GM08714 (cell line): ENCODE data around the gene NUP62.

Source experiments
- H3K4me3 ChIP-seq: fragments of 200-500 bp; sonication (Bioruptor generic); 2 replicates; pipeline ENCODE4 v1.5.1; 2014; ENCODE audit warnings: mild to moderate bottlenecking, low read length, inconsistent platforms
- ZNF274 ChIP-seq: IDR thresholded peaks from 2 replicates; pipeline ENCODE4 v1.6.1; 2012; ENCODE audit warnings: mild to moderate bottlenecking, low read depth, low read length

The NUP62 gene

DNA sequence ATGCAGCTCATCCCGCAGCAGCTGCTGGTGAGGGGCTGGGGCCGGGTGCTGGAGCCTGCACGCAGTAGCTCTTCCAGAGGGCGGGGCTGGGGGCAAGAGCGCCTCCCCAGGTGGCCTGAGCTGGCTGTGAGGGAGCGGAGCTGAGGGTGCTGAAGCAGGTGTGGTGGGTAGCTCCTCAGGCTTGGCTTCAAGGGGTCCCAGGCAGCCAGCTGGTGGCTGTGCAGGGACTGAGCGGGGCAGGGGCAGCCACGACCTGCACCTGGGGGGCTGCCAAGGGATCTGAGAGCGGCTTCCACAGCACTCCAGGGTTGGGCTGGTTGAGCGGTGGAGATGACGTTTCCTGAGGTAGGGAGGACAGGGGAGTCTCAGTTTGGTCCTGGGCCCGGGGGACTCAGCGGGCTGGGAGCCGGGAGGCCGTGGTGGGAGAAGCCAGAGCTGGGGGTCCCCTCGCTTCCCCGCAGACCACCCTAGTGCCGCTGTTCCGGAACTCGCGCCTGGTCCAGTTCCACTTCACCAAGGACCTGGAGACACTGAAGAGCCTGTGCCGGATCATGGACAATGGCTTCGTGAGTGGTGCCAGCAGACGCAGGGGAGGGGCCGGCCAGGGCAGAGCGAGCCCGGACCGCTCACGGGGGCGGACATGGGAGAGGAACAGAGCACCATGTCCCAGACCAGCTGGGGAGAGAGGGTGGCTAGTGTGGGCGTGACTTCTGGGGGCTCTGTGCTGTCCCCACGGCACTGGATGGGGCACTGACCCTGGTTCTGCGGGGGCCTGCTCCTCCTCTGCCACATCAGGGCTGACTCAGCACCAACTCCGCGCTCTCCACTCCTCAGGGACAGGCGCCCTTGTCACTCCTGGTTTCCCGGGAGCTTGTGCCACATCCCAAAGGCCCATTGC lies 71.0 kb downstream of the NUP62 start:
- H3K4me3 ChIP-seq: no peak overlapping the region
- no peak for TF ChIP-seq ZNF274

DNA sequence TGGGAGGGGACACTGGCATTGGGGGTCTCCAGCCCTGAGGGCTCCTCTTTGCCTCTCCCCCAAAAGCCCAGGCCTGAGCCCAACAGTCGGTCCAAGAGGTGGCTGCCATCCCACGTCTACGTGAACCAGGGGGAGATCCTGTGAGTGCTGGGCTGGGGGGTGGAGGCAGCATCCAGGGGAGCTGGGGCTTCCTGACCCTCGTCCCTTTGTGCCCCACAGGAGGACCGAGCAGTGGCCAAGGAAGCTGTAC lies 71.5 kb downstream of the NUP62 start:
- TF ChIP-seq ZNF274: no peak
- H3K4me3 ChIP-seq: no peak overlapping the region

DNA sequence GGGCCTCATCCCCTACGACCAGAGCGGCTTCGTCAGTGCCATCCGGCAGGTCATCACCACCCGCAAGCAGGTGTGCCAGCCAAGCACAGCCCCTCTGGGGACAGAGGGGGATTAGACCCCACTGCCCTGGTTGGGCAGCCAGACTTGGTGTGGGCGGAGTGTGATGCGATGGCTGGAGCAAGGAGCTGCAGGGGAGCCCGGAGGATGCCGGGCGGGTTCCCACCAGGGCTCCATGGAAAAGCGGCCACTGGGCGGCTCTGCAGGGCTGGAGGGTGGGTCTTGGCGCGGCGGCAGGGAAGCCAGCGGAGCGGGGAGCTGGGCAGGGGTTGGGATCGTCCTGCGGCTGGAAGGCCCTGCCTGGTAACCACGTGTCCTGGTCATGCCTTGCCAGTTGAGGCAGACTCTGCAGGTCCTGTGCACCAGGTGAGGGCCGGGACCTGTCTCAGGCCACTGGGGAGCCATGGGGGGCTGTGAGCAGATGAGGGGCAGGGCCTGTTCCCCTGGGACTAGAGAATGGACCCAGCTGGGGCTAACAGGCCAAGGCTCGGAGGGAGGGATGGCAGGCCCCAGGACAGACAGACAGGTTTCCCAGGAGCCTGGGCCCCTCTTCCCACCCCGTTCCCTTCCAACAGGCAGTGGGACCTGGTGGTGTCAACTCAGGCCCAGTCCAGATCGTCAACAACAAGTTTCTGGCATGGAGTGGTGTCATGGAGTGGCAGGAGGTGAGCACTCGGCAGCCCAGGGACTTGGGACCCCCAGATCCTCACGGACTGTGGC lies 72.1 kb downstream of the NUP62 start:
- no peak for TF ChIP-seq ZNF274
- no peak overlapping the region for H3K4me3 ChIP-seq
